HG02588 (cell line): ENCODE data around the gene TIMM21.
A peak's percentile ranks its signal among the peaks of the same experiment; 100 is the strongest.

ENCODE experiments used
- ATAC-seq: cut with Tn5 transposase; IDR thresholded peaks from one replicate; pipeline ENCODE4 v1.9.1; 2021; ENCODE audit warnings: mild to moderate bottlenecking, moderate library complexity; ENCODE audit not compliant: unreplicated experiment

TIMM21 gene

DNA sequence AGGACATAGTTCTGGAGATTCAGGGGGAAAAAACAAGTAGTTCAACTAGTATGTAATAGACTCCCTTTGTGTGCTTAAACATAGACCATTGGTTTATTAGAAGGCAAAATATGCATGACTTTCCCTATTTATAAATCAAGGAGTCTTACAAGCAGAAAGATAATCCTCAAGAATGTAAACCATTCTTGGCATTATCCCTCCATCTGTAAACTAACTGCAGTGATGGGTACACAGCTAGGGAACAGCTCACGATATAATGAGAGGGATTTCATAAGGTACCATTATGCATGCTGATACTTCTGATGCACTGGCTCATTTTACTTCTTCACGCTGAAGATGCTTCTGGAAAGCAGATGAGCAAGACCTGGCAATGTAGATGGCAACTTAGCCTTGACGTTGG lies 1.6 kb upstream of the TIMM21 start:
- no peak for ATAC-seq

DNA sequence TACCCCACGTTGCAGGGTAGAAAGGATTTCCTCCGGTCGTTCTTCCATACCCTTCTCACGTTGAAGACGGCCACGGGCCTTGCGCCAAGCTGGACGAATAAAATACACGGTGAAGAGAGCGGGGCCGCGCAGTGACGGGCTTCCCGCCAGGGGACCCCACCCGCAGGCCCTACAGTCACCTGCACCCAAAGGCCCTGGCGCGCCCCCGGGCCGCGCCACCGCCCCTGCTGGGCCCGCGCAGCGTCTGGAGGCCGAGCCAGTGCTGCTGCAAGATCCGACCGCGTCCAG lies 888 bp upstream of the TIMM21 start:
- ATAC-seq, result no peak

DNA sequence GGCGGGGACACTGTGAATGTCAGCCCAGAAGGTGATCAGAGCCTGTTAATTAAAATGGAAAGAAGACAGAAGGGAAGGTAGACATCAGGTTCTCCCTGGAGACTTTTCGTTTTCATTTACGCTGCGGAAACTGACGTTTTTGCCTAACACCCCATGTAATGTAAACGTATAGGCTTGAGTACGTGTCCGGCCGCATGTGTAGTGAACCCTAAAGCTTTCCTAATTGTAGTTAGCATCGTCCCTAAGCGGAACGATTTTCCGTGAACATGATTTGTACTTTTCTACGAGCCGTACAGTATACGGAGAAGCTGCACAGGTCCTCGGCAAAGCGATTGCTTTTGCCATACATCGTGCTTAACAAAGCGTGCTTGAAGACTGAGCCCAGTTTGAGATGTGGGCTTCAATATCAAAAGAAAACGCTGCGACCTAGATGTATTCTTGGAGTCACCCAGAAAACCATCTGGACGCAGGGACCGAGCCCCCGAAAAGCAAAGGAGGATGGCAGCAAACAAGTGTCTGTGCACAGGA lies 284 bp downstream of the TIMM21 start:
- ATAC-seq, result peak; percentile 14

DNA sequence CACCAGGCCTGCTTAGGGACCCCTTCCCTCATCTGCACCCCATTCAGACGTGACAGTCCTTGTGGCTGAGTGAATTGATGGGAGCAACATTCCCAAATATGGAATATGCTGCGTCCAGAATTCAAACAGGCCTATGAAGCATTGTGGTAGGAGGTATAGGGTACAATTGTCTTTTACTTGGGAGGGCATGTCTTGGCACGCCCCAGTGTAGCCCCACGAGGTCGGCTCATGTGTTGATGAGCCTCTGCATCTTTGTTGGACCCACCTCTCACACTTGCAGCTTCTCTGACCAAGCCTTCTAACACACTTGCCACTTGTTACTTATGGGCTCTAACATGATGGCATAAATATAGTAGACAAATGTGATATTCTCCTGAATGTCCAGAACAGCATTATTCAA lies 1.6 kb downstream of the TIMM21 start:
- ATAC-seq, result no peak

DNA sequence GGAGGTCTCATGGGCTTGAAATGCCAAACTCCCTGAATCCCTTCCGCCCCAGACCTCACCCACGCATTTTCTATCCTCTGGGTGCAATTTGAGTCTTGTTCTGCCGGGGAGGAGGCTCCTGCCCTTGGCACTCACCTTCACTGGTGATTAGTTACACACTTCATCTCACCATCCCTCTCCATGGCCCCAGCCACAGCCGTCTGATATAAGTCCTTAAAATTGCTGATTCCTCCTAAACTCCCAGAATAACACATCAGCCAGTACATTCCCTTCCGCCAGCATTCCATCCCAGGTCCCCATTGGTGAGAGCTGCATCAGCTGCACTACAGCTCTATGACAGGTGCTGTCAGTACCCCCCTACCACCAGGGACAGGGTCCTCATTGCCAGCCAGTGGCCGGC lies 3.9 kb downstream of the TIMM21 start:
- no peak for ATAC-seq

DNA sequence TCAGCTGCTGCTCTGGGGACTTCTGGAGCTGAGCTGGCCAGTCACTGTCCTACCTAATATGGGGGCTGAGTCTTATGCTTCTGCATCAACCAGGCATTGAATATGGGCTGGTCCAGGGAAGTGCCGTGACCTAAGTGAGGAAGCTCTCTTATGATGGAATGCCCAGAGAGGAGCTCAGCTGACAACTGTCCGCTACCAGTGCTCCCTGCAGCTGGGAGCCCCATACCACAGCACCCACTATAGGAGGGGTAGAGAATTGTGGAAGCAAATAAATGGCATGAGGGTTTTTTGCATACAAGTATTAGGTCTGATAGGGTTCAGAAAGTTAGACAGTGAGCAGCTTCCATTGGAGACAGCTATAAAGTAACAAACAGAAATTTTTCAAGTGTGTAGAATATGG lies 4.5 kb downstream of the TIMM21 start:
- no peak for ATAC-seq

DNA sequence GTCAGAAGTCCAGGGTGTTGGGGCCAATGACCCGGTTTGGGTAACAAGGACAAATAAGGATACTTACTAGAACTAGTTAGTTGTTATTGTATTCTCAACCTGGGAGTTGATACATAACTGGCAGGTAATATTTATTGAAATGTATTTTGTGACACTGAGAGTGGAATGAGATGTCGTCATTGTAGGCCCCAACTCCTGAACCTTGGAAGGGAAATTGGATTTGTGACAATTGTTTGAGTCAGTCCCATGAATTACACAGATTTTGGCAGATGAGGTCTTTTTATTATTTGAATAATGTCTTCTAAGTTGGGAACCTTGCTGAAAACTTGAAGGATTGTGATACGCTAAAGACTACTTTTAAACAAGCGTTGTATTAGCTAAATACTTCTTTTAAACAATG lies 5.1 kb downstream of the TIMM21 start:
- ATAC-seq, result no peak

DNA sequence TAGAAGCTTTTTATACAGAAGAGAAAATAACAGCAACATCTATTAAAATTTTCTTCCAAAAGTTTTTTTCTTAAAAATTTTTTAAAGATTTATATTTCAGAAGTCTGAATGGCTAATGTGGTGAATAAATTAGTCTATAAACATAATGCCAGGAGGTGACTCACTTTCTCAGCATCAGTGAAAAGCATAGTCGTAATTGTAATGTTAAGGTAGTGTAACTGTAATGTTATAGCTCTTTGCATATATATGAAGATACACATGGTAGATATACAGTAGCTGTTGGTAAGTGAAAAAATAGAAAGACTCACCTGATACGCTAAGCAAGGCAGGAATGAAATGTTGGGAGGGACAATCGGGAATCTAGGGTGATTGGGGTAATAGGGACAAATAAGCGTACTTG lies 5.5 kb downstream of the TIMM21 start:
- ATAC-seq, result no peak

DNA sequence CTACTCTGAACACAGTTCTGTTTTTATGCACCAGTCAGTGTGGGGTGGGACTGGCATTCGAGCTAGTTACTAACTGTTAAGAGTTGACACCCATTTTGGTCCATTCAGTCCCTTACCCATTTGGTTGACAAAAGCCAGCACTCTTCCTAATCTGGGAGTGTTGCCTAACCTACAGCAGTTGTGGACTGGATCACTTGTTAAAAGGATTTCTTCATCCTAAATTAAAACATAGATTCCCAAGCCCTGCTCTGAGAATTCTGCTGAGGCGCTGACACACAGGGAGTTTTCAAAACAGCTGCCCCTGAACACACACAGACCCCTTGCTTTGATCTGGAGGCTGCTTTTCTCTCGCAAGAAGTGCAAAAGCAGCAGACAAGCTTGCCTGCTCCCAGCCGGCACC lies 6.4 kb downstream of the TIMM21 start:
- no peak for ATAC-seq

DNA sequence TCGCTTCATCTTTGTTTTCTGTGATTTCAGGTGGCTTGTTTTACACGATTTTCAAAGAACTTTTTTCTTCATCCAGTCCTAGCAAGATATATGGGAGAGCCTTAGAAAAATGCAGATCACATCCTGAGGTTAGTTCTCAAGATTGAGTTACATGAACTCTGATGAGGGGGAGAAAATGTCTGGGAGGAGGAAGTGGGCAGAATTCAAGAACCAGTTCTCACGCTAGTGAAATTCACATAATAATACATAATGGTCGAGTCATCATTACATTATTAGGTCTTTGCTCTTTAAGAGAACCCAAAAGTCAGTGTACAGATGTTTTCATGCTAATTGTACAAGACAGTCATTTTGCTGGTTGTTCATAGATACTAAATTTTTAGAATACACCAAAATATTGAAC lies 7.0 kb downstream of the TIMM21 start:
- no peak for ATAC-seq

DNA sequence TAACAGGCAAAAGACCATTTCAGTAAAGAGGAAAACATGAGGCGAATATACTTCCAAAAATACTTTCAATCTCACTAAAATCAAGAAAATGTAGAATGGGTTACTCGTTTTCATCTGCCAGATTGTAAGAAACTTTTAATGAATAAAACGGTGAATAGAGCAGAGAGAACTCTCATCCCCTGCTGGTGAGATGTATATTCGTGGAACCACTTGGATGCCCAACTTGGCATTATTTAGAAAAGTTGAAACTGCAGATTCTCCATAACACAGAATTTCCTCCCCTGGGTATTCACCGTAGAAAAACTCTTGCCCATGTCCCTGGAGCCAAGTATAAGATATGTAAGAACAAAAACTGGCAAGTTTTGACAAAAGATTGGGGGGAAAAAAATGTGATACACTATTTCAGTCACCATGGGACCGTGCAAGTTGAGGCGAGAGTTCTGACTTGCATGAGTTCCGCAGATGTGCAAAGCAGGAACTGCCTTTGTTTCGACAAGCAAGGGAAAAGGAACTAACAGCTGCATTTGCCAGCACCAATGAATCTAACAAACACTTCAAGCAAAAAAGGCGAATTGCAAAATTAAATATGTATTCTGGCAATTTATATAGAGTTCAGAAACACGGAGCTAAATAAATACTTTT lies 14.8 kb downstream of the TIMM21 start:
- ATAC-seq, result peak; percentile 87

DNA sequence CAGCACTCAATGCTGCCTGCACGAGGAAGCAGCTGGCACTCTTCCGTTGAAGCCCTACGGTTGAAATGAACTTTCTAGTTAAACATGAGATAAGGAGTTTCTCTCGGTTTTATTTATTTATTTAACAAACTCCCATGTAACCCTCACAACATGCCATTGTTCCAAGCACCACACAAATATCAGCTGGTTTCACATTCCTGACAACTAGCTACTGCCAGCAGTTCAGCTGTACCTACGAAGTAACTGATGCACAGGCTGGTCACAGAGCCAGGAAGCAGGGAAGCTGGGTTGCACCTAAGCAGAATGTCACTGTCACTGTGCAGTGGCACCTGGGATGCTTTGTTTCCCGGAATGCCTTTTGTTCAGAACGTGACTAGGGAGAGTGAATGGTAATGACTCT lies 18.1 kb downstream of the TIMM21 start:
- ATAC-seq, result no peak

DNA sequence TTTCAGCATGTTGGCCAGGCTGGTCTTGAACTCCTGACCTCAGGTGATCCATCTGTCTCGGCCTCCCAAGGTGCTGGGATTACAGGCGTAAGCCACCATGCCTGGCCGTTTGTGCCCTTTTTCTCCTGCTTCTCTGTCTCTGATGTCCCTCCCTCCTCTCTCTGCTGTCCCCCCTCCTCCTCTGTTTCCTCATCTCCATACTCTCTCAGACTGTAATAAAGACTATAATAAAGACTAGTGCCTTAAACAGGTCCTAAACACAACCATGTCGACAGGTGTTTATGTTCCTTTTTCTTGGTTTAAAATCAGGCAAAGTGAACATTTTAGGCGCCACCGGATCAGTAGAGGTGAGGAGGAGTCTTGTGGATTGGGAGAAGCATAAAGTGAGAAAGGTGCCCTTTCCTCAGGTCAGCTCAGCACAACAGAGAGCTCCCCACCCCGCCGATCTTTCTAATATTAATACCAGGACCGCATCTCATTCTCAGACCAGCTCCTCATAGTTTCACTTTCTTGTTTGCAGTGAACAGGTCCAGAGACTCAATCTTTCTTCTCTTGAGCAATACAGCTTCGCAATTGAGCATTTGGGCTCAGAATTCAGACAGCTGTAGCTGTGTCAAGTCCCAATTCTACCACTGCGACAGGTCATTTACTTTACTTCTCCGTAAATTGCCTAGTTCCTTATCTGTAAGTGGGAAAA lies 23.7 kb downstream of the TIMM21 start:
- peak; percentile 95 for ATAC-seq

DNA sequence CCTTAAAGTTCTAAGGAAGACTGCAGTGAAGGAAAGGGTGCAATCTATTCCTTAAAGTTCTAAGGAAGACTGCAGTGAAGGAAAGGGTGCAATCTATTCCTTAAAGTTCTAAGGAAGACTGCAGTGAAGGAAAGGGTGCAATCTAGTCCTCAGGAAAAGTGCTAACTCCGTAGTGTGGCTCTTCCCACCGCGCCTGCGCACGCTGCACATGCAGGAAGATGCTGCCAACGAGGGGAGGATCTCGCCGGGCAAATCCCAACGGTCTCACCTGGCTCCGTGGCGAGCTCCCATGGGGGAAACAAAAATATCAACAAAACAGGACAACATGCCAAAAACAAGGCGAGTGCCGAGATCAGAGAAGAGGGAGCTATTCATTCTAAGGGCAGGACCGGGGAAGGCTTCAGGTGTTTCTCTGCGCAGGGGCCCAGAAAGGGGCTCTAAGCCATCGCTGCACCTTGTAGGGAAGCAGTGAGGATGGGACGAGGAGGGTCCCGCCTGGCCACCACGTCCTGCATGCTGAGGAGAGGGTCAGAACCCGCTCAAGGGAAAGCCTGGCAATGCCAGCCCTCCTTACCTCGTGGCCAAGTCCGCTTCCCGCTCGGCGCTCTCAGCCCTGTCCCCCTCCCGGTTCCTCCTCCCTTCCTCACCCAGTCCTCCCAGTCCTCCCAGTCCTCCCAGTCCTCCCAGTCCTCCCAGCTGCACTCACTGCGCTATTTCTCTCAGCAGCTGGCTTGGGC lies 24.5 kb downstream of the TIMM21 start:
- no peak for ATAC-seq

DNA sequence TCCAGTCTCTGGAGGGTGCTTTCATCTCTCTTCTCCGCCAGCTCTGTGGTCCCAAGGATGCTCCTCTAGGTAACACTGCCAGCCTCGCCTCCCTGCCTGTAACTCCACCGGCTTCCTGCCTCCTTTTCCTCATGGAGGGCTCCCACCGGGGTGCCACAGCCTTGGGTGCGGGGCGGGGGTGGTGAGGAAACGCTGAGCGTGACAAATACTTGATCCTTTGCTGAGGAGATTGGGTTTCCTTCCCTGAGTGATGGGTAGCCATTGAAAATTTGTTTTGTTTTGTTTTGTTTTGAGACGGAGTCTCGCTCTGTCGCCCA lies 25.1 kb downstream of the TIMM21 start:
- no peak for ATAC-seq

DNA sequence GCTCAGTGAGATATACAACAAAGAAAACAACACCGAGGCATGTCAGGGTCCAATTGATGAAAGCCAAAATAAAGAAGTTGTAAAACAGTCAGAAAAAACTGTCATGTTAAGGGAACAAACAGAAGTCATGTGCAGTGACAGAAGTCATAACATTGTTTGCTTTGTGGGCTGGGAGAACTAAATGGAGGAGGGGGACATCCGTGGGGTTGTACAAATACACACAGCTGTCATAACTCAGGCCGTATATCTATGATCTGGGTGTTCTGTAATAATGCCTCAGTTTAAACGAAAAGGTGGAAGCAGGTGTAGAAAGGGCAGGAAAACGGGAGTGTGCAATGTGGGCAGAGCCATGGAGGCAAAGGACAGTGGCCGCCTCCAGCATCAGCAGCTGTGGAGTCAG lies 27.3 kb downstream of the TIMM21 start:
- ATAC-seq, result no peak

DNA sequence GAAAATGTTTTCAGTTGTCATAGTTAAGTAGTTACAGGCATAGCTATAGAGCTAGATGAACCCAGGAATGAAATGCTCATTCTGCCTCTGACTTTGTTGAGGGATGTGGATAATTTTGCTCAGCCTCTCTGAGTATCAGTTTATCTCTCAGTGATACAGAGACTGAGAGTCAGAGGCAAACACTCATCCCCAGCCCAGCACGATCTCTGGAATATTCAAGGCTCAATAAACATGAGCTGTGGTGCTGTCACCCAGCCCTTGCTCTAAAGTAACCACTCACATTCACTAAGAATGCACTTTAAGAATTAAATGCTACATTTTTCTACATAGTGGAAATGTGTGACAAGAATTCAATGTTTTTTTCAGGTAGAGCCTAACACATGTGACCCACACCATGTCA lies 30.6 kb downstream of the TIMM21 start:
- ATAC-seq, result no peak

DNA sequence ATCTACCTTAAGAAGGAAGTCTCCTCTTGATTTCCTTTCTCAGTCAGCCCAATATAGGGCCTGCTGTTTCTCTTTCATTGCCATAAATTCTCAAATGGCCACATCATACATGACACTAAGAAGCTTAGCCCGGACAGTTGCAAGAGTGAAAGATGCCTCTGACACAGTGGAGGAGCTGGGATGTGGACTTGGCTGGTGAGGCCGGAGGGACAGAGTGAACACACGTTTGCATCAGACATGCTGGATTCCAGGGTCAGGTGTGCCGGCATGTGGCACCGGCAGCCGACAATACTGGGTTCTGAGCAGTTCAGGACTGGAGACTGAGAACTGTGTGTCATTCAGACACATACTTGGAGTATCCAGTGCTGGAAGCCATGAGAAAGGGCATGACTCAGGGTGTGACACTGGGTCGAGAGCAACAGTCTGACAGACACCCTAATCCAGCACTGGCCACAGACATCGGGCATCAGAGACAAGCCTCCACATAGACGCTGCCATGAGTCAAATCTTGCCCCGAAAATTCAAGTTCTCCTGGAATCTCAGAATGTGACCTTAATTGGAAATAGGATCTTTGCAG lies 31.4 kb downstream of the TIMM21 start:
- no peak for ATAC-seq

DNA sequence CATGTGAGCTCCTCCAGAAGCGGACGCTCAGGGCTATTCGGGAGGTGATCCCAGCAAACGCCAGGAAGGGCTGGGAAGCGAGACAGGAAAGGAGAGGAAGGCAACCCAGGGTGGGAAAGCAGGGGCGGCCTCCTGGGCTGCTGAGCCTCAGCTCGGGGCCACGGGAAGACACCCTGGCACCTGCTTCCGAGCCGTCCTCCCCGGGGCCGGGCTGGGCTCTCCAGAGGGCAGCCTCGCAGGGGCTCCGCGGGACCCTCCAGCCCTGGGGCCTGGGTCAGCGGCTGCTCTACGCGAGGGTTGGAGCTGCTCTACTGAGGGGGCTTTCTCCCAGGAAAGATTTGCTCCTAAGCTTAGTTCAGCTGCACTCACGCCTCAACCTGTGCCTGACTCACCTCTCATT lies 34.0 kb downstream of the TIMM21 start:
- no peak for ATAC-seq

DNA sequence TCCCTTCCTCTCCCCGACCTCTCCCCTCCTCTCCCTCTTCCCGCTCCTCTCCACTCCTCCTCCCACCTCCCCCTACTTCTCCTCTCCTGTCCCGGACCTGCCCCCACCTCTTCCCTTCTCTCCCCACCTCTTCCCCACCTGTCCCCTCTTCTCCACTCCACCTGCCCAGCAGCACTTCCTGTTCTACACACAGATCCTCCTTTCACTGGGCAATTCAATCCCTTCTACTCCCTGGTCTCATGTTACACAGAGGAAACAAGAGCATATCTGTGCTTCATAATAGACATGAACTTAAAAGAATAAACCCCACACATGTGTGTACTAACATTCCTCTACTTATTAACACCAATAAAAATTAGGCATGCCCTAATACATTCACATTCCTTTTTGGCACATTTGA lies 34.8 kb downstream of the TIMM21 start:
- ATAC-seq, result no peak

DNA sequence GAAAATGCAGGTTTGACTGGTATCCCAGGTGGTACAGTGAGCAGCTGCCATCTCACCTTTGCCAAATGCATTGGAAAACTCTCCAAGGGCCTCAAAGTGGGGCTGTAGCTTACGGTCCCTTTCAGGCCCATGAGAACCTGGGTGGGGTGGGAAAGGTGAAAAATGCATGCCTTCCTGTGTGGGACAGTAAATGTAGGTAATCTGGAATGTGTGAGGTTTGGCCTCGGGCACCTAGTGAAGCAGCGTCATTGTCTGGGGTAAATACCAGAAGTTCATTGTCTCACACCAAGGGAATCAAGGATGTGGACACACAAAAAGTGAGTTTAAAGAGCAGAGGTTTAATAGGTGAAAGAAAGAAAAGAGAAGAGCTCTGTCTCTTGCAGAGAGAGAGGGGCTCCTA lies 36.6 kb downstream of the TIMM21 start:
- no peak for ATAC-seq

DNA sequence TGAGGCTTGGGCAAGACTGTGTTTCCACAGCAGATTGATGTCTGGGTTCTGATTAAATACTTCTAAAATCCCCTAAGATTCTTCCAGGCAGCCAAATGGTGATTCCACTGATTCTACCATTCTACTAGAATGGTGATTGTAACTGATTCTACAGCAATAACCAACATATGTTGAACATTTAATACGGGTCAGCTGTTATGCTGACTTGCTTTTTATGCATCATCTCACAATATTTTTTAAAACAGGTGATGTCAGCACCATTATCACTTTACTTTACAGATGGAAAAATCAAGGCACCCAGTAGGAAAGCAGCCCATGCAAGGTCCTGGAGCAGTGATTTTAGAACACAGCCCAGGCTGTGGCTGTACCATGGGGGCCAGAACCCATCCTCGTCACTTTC lies 37.5 kb downstream of the TIMM21 start:
- no peak for ATAC-seq
